H1 (cell line): Measurements from ENCODE around the gene MTX2. TPM values are rescaled to one million over a fixed set of nuclear protein-coding genes. Genes with fewer than 3 reads are reported as not detected.

Source experiments
- CTCF ChIA-PET: fragments of 300-600 bp; sonication (Branson Sonifier 250); formaldehyde crosslinking; loops from one replicate; lab custom pipeline; 2021; ENCODE audit not compliant: partially characterized antibody; lab: Charles Lee
- POLR2A ChIA-PET: fragments of 300-600 bp; sonication (Branson Sonifier 250); formaldehyde crosslinking; loops from one replicate; lab custom pipeline; 2021; ENCODE audit warnings: inconsistent platforms; ENCODE audit not compliant: partially characterized antibody; lab: Charles Lee
- DNase-seq, 2 experiments: peaks; one replicate each; pipeline versions ENCODE4 v3.0.0 to v3.0.0-alpha.2; 2010 to 2022; ENCODE audit warnings: low spot score in 2 of 2, low read depth in 1 of 2, mixed read lengths in 1 of 2
- FAIRE-seq: peaks from 2 replicates; lab custom pipeline; 2011; peaks lifted over from hg19 to GRCh38; lab: Jason Lieb, UNC
- H2AFZ ChIP-seq: 2 replicates; pipeline ENCODE4 v1.8.1; 2012; ENCODE audit warnings: low read length, inconsistent platforms
- H2AK5ac ChIP-seq: 2 replicates; pipeline ENCODE4 v1.6.1; 2013; ENCODE audit warnings: low read depth, low read length
- H2BK120ac ChIP-seq: replicated peaks from 2 replicates; pipeline ENCODE3; 2013; ENCODE audit warnings: low read depth, low read length, inconsistent platforms
- H2BK12ac ChIP-seq: 2 replicates; pipeline ENCODE4 v1.6.1; 2013; ENCODE audit warnings: low read depth, low read length
- H2BK15ac ChIP-seq: 2 replicates; pipeline ENCODE4 v1.6.1; 2013; ENCODE audit warnings: low read length
- H2BK20ac ChIP-seq: 2 replicates; pipeline ENCODE4 v1.6.1; 2013; ENCODE audit warnings: low read length
- H2BK5ac ChIP-seq: 2 replicates; pipeline ENCODE4 v1.6.1; 2013; ENCODE audit warnings: low read depth, low read length
- H3K14ac ChIP-seq: 2 replicates; pipeline ENCODE4 v1.6.1; 2013; ENCODE audit warnings: inconsistent platforms; ENCODE audit not compliant: insufficient read length
- H3K18ac ChIP-seq: 2 replicates; pipeline ENCODE4 v1.6.1; 2013; ENCODE audit warnings: low read length; ENCODE audit errors: extremely low read depth
- H3K23ac ChIP-seq: 2 replicates; pipeline ENCODE4 v1.6.1; 2013; ENCODE audit warnings: inconsistent platforms; ENCODE audit not compliant: insufficient read length
- H3K23me2 ChIP-seq: 2 replicates; pipeline ENCODE4 v1.6.1; 2013; ENCODE audit warnings: low read depth, low read length
- H3K27ac ChIP-seq: 2 replicates; pipeline ENCODE4 v1.6.1; 2011; ENCODE audit warnings: low read depth, low read length, inconsistent platforms
- H3K27me3 ChIP-seq, 4 experiments: replicated peaks in 1 of 4; 1 replicate in 1 of 4; 2 replicates in 3 of 4; pipeline versions ENCODE4 v1.6.1 to v1.8.1; 2011 to 2013; ENCODE audit warnings: low read length in 3 of 4, mild to moderate bottlenecking in 3 of 4, inconsistent platforms in 2 of 4, mixed read lengths in 2 of 4, moderate library complexity in 1 of 4; ENCODE audit not compliant: control insufficient read depth in 3 of 4, insufficient read depth in 3 of 4; ENCODE audit errors: extremely low read depth in 1 of 4
- H3K36me3 ChIP-seq, 4 experiments: 2 replicates each; pipeline versions ENCODE4 v1.6.1 to v1.8.1; 2011 to 2013; ENCODE audit warnings: mild to moderate bottlenecking in 4 of 4, low read length in 3 of 4, moderate library complexity in 2 of 4, control low read depth in 1 of 4, inconsistent platforms in 1 of 4; ENCODE audit not compliant: insufficient read depth in 4 of 4, control insufficient read depth in 2 of 4
- H3K4ac ChIP-seq: replicated peaks from 2 replicates; pipeline ENCODE3; 2013; ENCODE audit warnings: low read length, low read depth, mixed read lengths, inconsistent platforms; ENCODE audit not compliant: insufficient read length
- H3K4me1 ChIP-seq, 4 experiments: replicated peaks in 1 of 4; 1 replicate in 1 of 4; 2 replicates in 3 of 4; pipeline versions ENCODE4 v1.6.1 to v1.8.1; 2011 to 2013; ENCODE audit warnings: low read length in 3 of 4, inconsistent platforms in 2 of 4, mixed read lengths in 1 of 4; ENCODE audit not compliant: insufficient read depth in 4 of 4, control insufficient read depth in 3 of 4
- H3K4me2 ChIP-seq, 2 experiments: 2 replicates each; pipeline versions ENCODE4 v1.6.1 to v1.8.1; 2011 to 2013; ENCODE audit warnings: low read depth in 2 of 2, low read length in 2 of 2, control low read depth in 1 of 2, inconsistent platforms in 1 of 2, mild to moderate bottlenecking in 1 of 2; ENCODE audit not compliant: insufficient read depth in 1 of 2
- H3K4me3 ChIP-seq, 4 experiments: fragments of 200-600, 300-600 bp in 1 of 4; sonication (generic), shearing (Covaris generic), sonication (Bioruptor Twin) in 1 of 4; 2 replicates each; pipeline versions ENCODE4 v1.5.1 to v1.8.1; 2011 to 2016; ENCODE audit warnings: low read length in 4 of 4, low read depth in 3 of 4, control low read depth in 2 of 4, inconsistent platforms in 2 of 4, mild to moderate bottlenecking in 2 of 4, mixed read lengths in 1 of 4, moderate library complexity in 1 of 4; ENCODE audit not compliant: insufficient read depth in 2 of 4; ENCODE audit errors: extremely low read depth in 1 of 4
- H3K56ac ChIP-seq: replicated peaks from 2 replicates; pipeline ENCODE3; 2013; ENCODE audit warnings: low read depth, mild to moderate bottlenecking, mixed read lengths, low read length, inconsistent platforms; ENCODE audit not compliant: insufficient read length
- H3K79me1 ChIP-seq: 2 replicates; pipeline ENCODE4 v1.6.1; 2013; ENCODE audit warnings: low read depth, low read length, control low read depth
- H3K79me2 ChIP-seq, 2 experiments: 2 replicates each; pipeline versions ENCODE4 v1.6.1 to v1.8.1; 2012 to 2013; ENCODE audit warnings: low read length in 2 of 2, mild to moderate bottlenecking in 2 of 2, inconsistent platforms in 1 of 2; ENCODE audit not compliant: insufficient read depth in 2 of 2, control insufficient read depth in 1 of 2
- H3K9ac ChIP-seq, 4 experiments: replicated peaks in 1 of 4; 1 replicate in 1 of 4; 2 replicates in 3 of 4; pipeline versions ENCODE4 v1.6.1 to v1.8.1; 2011 to 2013; ENCODE audit warnings: low read depth in 3 of 4, low read length in 3 of 4, control low read depth in 2 of 4, mild to moderate bottlenecking in 2 of 4, moderate library complexity in 2 of 4, inconsistent platforms in 1 of 4; ENCODE audit errors: extremely low read depth in 1 of 4
- H3K9me3 ChIP-seq, 2 experiments: 2 replicates each; pipeline versions ENCODE4 v1.6.1 to v1.8.1; 2012 to 2013; ENCODE audit warnings: mild to moderate bottlenecking in 2 of 2, moderate library complexity in 2 of 2, control low read depth in 1 of 2, inconsistent platforms in 1 of 2, low read depth in 1 of 2, low read length in 1 of 2, mixed read lengths in 1 of 2; ENCODE audit not compliant: insufficient read depth in 2 of 2
- H4K20me1 ChIP-seq, 2 experiments: replicated peaks in 1 of 2; 2 replicates each; pipeline versions ENCODE3 to v1.8.1; 2011 to 2013; ENCODE audit warnings: inconsistent platforms in 2 of 2, low read length in 2 of 2, mild to moderate bottlenecking in 1 of 2; ENCODE audit not compliant: insufficient read depth in 2 of 2, control insufficient read depth in 1 of 2
- H4K5ac ChIP-seq: 2 replicates; pipeline ENCODE4 v1.6.1; 2013; ENCODE audit warnings: low read length, low read depth, mixed read lengths, inconsistent platforms; ENCODE audit not compliant: insufficient read length
- H4K8ac ChIP-seq: 2 replicates; pipeline ENCODE4 v1.8.0; 2013; ENCODE audit warnings: mild to moderate bottlenecking, moderate library complexity, low read length, inconsistent platforms; ENCODE audit not compliant: insufficient read depth; ENCODE audit errors: extremely low read depth
- H4K91ac ChIP-seq: replicated peaks from 2 replicates; pipeline ENCODE3; 2013; ENCODE audit warnings: low read length, mixed read lengths, inconsistent platforms; ENCODE audit not compliant: insufficient read length
- ASH2L ChIP-seq: fragments of 200-600, 300-600 bp; sonication (generic); IDR thresholded peaks from one replicate; pipeline ENCODE4 v1.7.1; 2017; ENCODE audit warnings: low read length
- GTF2F1 ChIP-seq: IDR thresholded peaks from 2 replicates; pipeline ENCODE4 v1.6.1; 2012; ENCODE audit warnings: low read depth, low read length, improper control_type of control experiment, borderline replicate concordance
- HDAC6 ChIP-seq: IDR thresholded peaks from one replicate; pipeline ENCODE4 v1.7.1; 2012; ENCODE audit warnings: low read depth, mild to moderate bottlenecking, inconsistent platforms, low read length, moderate library complexity
- JUN ChIP-seq: IDR thresholded peaks from 2 replicates; pipeline ENCODE4 v1.6.1; 2011; ENCODE audit warnings: low read depth, mild to moderate bottlenecking, improper control_type of control experiment, low read length
- JUND ChIP-seq: IDR thresholded peaks from 2 replicates; pipeline ENCODE4 v1.6.1; 2011; ENCODE audit warnings: mild to moderate bottlenecking, improper control_type of control experiment, low read length
- RNF2 ChIP-seq: fragments of 200-900, 300-1000 bp; sonication (generic); IDR thresholded peaks from 2 replicates; pipeline ENCODE4 v1.7.1; 2016; ENCODE audit warnings: borderline replicate concordance, low read depth, mild to moderate bottlenecking, antibody characterized with exemption, low read length; ENCODE audit not compliant: poor library complexity, severe bottlenecking; ENCODE audit errors: missing control alignments
- SAP30 ChIP-seq: fragments of 300-600 bp; sonication (generic); IDR thresholded peaks from 2 replicates; pipeline ENCODE4 v1.7.1; 2012; ENCODE audit warnings: low read length, moderate library complexity, mild to moderate bottlenecking, inconsistent platforms; ENCODE audit not compliant: insufficient read depth, insufficient replicate concordance
- SIX5 ChIP-seq: IDR thresholded peaks from 2 replicates; pipeline ENCODE4 v1.6.1; 2011; ENCODE audit warnings: mild to moderate bottlenecking, low read depth, low read length
- SP1 ChIP-seq: IDR thresholded peaks from 2 replicates; pipeline ENCODE4 v1.6.1; 2011; ENCODE audit warnings: low read depth, low read length
- TAF1 ChIP-seq: IDR thresholded peaks from 2 replicates; pipeline ENCODE4 v1.6.1; 2011; ENCODE audit warnings: mild to moderate bottlenecking, low read depth, low read length
- TAF7 ChIP-seq: optimal IDR thresholded peaks from 2 replicates; pipeline ENCODE3; 2011; ENCODE audit warnings: low read depth, mild to moderate bottlenecking, inconsistent platforms, low read length, moderate library complexity, borderline replicate concordance
- WGBS, 2 experiments: shearing (Covaris generic) in 1 of 2; methylation state at CpG; one replicate each; pipeline versions ENCODE4 v1.1.6 to v1.1.7; 2013 to 2015; ENCODE audit warnings: low lambda C conversion rate in 2 of 2, mixed read lengths in 2 of 2, inconsistent platforms in 1 of 2, low coverage in 1 of 2, missing lambda C conversion rate in 1 of 2; ENCODE audit not compliant: insufficient replicate concordance in 2 of 2, insufficient coverage in 1 of 2, insufficient read length in 1 of 2; ENCODE audit errors: extremely low coverage in 1 of 2, missing lambda C conversion rate in 1 of 2; 5-methylcytosine and 5-hydroxymethylcytosine counted together
- polyA plus RNA-seq, 7 experiments: library from polyadenylated mRNA; depleted of rRNA in 3 of 7; stranded (reverse) in 5 of 7; unstranded in 2 of 7; fragments of >200 nt in 5 of 7; fragments of 200-250 nt in 2 of 7; gene quantifications; 1 replicate in 5 of 7; 2 replicates in 1 of 7; 4 replicates in 1 of 7; pipeline versions ENCODE4 v1.2.1 to v1.2.3, GENCODE V29; 2011 to 2013; ENCODE audit warnings: missing spikeins in 2 of 7, mixed read lengths in 2 of 7
- total RNA-seq: library from RNA; stranded (reverse); fragmentation: NEBNext Ultra II Directional; extraction: Animal tissue kit (Norgen Biotek cat#: 25700); gene quantifications from 2 replicates; pipeline ENCODE4 v1.2.1, GENCODE V29; 2021
- TF ChIP-seq, protein P1 (sequence below): IDR thresholded peaks from 2 replicates; pipeline ENCODE4 v1.6.1; 2012; ENCODE audit warnings: inconsistent platforms
- TF ChIP-seq, protein P2 (sequence below): IDR thresholded peaks from 2 replicates; pipeline ENCODE4 v1.6.1; 2012; ENCODE audit warnings: inconsistent platforms

MTX2 gene
- total and polyA plus RNA-seq, 2 of the 8 experiments (the other 6 are each of a cell fraction or from before 2014, with no cell fraction given): 33.5 to 38.3 TPM

- H3K14ac ChIP-seq: no peak overlapping the region
- WGBS, 2 experiments: 24% methylated on average over 10 of the region's 10 CpGs; no CpG with 5 or more reads in 1 of the 2 experiments
- no peaks in the 10 kb centered on the region for H3K36me3 ChIP-seq
- no peak overlapping the region for H4K91ac ChIP-seq
- FAIRE-seq (no peak), DNase-seq (no peak)
- no peak overlapping the region for H3K18ac ChIP-seq
- H3K4me3 ChIP-seq: peak overlapping the region; percentile 86 to 95 (median 93)
- no peak overlapping the region for H3K23ac ChIP-seq
- no peak overlapping the region for H4K5ac ChIP-seq
- no peaks in the 10 kb centered on the region for H3K23me2 ChIP-seq
- no peak overlapping the region for H4K8ac ChIP-seq
- H2AK5ac ChIP-seq: no peak overlapping the region
- H2BK12ac ChIP-seq: no peak overlapping the region
- H3K4me2 ChIP-seq: peak overlapping the region; percentile 70 to 72
- H3K4me1 ChIP-seq: peaks cover 0 to 2% (median 0%) of the 10 kb centered on the region in 4 experiments; a peak in 1 of 7 replicates
- no peak overlapping the region for H2BK5ac ChIP-seq
- peaks cover 0 to 43% of the 10 kb centered on the region in 2 experiments; a peak in 2 of 4 replicates for H3K79me2 ChIP-seq
- H3K56ac ChIP-seq: no peak overlapping the region
- no peak overlapping the region for H2BK120ac ChIP-seq
- H2BK20ac ChIP-seq: no peak overlapping the region
- ChIA-PET CTCF (interaction anchor here (0.7 to 0.9 kb wide), 3 partner anchors 86 to 148 kb away, joined by 3 read pairs; no protein-coding TSS in a partner anchor), POLR2A (interaction anchor here (1.3 to 1.9 kb wide), 3 partner anchors 10 to 42 kb away, joined by 3 to 6 read pairs (median 4); no protein-coding TSS in a partner anchor)
- no peaks in the 10 kb centered on the region for H3K27me3 ChIP-seq
- no peak overlapping the region for H3K4ac ChIP-seq
- no peak overlapping the region for H3K9ac ChIP-seq
- H2BK15ac ChIP-seq: no peak overlapping the region
- H3K79me1 ChIP-seq: no peaks in the 10 kb centered on the region
- peak overlapping the region; percentile 65; the same call in 1 of the 2 replicates for H2AFZ ChIP-seq
- H4K20me1 ChIP-seq: peaks cover 0 to 2% of the 10 kb centered on the region in 2 experiments
- H3K9me3 ChIP-seq: no peaks in the 10 kb centered on the region
- H3K27ac ChIP-seq: no peak overlapping the region
- no peak for TF ChIP-seq ASH2L
- no peak for TF ChIP-seq SP1
- no peak for TF ChIP-seq SIX5
- TF ChIP-seq SAP30: no peak
- no peak for TF ChIP-seq JUND
- no peak for TF ChIP-seq TAF7
- TF ChIP-seq, protein P1, sequence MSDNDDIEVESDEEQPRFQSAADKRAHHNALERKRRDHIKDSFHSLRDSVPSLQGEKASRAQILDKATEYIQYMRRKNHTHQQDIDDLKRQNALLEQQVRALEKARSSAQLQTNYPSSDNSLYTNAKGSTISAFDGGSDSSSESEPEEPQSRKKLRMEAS: no peak
- TF ChIP-seq, protein P2, sequence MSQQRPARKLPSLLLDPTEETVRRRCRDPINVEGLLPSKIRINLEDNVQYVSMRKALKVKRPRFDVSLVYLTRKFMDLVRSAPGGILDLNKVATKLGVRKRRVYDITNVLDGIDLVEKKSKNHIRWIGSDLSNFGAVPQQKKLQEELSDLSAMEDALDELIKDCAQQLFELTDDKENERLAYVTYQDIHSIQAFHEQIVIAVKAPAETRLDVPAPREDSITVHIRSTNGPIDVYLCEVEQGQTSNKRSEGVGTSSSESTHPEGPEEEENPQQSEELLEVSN: no peak
- no peak for TF ChIP-seq HDAC6
- no peak for TF ChIP-seq RNF2
- TF ChIP-seq TAF1: no peak
- TF ChIP-seq JUN: no peak
- no peak for TF ChIP-seq GTF2F1
Measured at GRCh38 chr2:176268976-176269318, 295 bp upstream of the MTX2 start.
